Osteoblast (primary cell): ENCODE measurements around the gene PITPNM2. TPM values are rescaled to one million over a fixed set of nuclear protein-coding genes. Genes with fewer than 3 reads are reported as not detected.

Experiments
- DNase-seq: peaks from one replicate; pipeline ENCODE4 v3.0.0; 2011; ENCODE audit warnings: low spot score, mixed read lengths; ENCODE audit not compliant: insufficient read length; ENCODE audit errors: missing footprints
- H2AFZ ChIP-seq: 2 replicates; pipeline ENCODE4 v1.6.0; 2011; ENCODE audit warnings: mild to moderate bottlenecking, low read length
- H3K27ac ChIP-seq: 2 replicates; pipeline ENCODE4 v1.5.1; 2011; ENCODE audit warnings: mild to moderate bottlenecking, low read depth, low read length, moderate library complexity
- H3K27me3 ChIP-seq: 2 replicates; pipeline ENCODE4 v1.6.0; 2012; ENCODE audit warnings: mild to moderate bottlenecking, control low read depth, inconsistent platforms, low read length, moderate library complexity; ENCODE audit not compliant: insufficient read depth
- H3K36me3 ChIP-seq: 2 replicates; pipeline ENCODE4 v1.5.1; 2011; ENCODE audit warnings: mild to moderate bottlenecking, low read length, control low read depth, moderate library complexity; ENCODE audit not compliant: insufficient read depth
- H3K4me1 ChIP-seq: 2 replicates; pipeline ENCODE4 v1.5.1; 2011; ENCODE audit warnings: mild to moderate bottlenecking, low read length, control low read depth, moderate library complexity; ENCODE audit not compliant: insufficient read depth
- H3K4me2 ChIP-seq: 2 replicates; pipeline ENCODE4 v1.6.0; 2011; ENCODE audit warnings: mild to moderate bottlenecking, low read length; ENCODE audit not compliant: insufficient read depth
- H3K4me3 ChIP-seq: fragments of 200-600 bp; sonication (generic); 3 replicates; pipeline ENCODE4 v1.5.1; 2012; ENCODE audit warnings: mild to moderate bottlenecking, low read length, inconsistent platforms; ENCODE audit not compliant: insufficient read depth
- H3K79me2 ChIP-seq: 2 replicates; pipeline ENCODE4 v1.6.0; 2012; ENCODE audit warnings: mild to moderate bottlenecking, low read length, control low read depth, inconsistent platforms; ENCODE audit not compliant: insufficient read depth
- H3K9me3 ChIP-seq: 2 replicates; pipeline ENCODE4 v1.5.1; 2011; ENCODE audit warnings: low read depth, low read length, control low read depth
- H4K20me1 ChIP-seq: 2 replicates; pipeline ENCODE4 v1.6.0; 2012; ENCODE audit warnings: mild to moderate bottlenecking, low read length, control low read depth; ENCODE audit not compliant: insufficient read depth
- total RNA-seq: library from RNA; depleted of rRNA; stranded (reverse); fragments of >200 nt; gene quantifications from 2 replicates; pipeline ENCODE4 v1.2.3, GENCODE V29; 2012
- TF ChIP-seq, protein P1 (sequence below): IDR thresholded peaks from 2 replicates; pipeline ENCODE4 v1.5.1; 2011; ENCODE audit warnings: mild to moderate bottlenecking, low read depth, low read length, moderate library complexity; ENCODE audit errors: extremely low read depth

Gene PITPNM2
- total RNA-seq, 1 donor: 3.3 TPM

GRCh38 chr12:123102366-123102765, 48.5 kb downstream of the PITPNM2 start:
- peaks cover 26% of the 10 kb centered on the region for H4K20me1 ChIP-seq
- no peaks in the 10 kb centered on the region for H3K4me1 ChIP-seq
- H3K36me3 ChIP-seq: no peaks in the 10 kb centered on the region
- H3K4me2 ChIP-seq: no peak overlapping the region
- no peak overlapping the region for H3K27ac ChIP-seq
- no peak overlapping the region for H3K4me3 ChIP-seq
- H3K9me3 ChIP-seq: no peaks in the 10 kb centered on the region
- DNase-seq: no peak
- no peaks in the 10 kb centered on the region for H3K27me3 ChIP-seq
- H3K79me2 ChIP-seq: no peaks in the 10 kb centered on the region
- TF ChIP-seq, protein P1, sequence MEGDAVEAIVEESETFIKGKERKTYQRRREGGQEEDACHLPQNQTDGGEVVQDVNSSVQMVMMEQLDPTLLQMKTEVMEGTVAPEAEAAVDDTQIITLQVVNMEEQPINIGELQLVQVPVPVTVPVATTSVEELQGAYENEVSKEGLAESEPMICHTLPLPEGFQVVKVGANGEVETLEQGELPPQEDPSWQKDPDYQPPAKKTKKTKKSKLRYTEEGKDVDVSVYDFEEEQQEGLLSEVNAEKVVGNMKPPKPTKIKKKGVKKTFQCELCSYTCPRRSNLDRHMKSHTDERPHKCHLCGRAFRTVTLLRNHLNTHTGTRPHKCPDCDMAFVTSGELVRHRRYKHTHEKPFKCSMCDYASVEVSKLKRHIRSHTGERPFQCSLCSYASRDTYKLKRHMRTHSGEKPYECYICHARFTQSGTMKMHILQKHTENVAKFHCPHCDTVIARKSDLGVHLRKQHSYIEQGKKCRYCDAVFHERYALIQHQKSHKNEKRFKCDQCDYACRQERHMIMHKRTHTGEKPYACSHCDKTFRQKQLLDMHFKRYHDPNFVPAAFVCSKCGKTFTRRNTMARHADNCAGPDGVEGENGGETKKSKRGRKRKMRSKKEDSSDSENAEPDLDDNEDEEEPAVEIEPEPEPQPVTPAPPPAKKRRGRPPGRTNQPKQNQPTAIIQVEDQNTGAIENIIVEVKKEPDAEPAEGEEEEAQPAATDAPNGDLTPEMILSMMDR: no peak
- no peak overlapping the region for H2AFZ ChIP-seq

DNA sequence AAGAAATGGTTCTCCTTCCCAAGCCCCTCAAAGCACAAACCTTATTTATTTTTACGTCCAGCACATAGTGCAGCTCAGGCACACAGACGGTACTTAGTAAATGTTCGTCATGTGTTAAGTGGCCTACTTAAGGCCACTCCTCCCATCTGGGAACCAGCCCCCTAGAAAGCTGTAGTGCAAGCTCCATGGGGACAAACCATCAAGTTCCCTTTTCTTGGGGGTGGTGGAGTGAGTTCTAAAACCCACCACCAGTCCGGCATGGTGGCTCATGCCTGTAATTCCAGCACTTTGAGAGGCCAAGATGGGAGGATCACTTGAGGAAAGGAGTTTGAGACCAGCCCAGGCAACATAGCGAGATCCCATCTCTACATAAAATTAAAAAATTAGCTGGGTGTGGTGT, 49.4 kb downstream of the PITPNM2 start:
- no peaks in the 10 kb centered on the region for H3K36me3 ChIP-seq
- DNase-seq: no peak
- H3K9me3 ChIP-seq: no peaks in the 10 kb centered on the region
- no peaks in the 10 kb centered on the region for H3K27me3 ChIP-seq
- peaks cover 29% of the 10 kb centered on the region for H4K20me1 ChIP-seq
- H3K27ac ChIP-seq: no peak overlapping the region
- no peak overlapping the region for H2AFZ ChIP-seq
- no peak overlapping the region for H3K4me3 ChIP-seq
- H3K79me2 ChIP-seq: no peaks in the 10 kb centered on the region
- no peaks in the 10 kb centered on the region for H3K4me1 ChIP-seq
- no peak overlapping the region for H3K4me2 ChIP-seq
- TF ChIP-seq, protein P1: no peak

Other genes with a start within 250 kb of the PITPNM2 start
- 11.9 and 13.0 TPM in 2 replicates for gene ABCB9, start 184.6 kb downstream of the PITPNM2 start, total RNA-seq
- 6.5 and 8.3 TPM in 2 replicates for gene OGFOD2, start 175.8 kb downstream of the PITPNM2 start, total RNA-seq
- 117 and 118 TPM in 2 replicates for gene ARL6IP4, start 170.4 kb downstream of the PITPNM2 start, total RNA-seq
- 42.7 and 43.6 TPM in 2 replicates for gene MPHOSPH9, start 82.1 kb upstream of the PITPNM2 start, total RNA-seq
- gene MTRFR, start 82.3 kb upstream of the PITPNM2 start, total RNA-seq: 10.9 and 16.3 TPM in 2 replicates
- gene CDK2AP1, start 120.8 kb upstream of the PITPNM2 start, total RNA-seq: 209 and 226 TPM in 2 replicates
- 28.6 and 30.4 TPM in 2 replicates for gene SBNO1, start 213.8 kb upstream of the PITPNM2 start, total RNA-seq
- gene KMT5A, start 233.0 kb upstream of the PITPNM2 start, total RNA-seq: 49.6 and 51.0 TPM in 2 replicates